Erythroblast (primary cell): ENCODE measurements around the gene AMPD3.

ENCODE experiments used
- GATA1 ChIP-seq: IDR thresholded peaks from 2 replicates; pipeline ENCODE4 v1.6.1; 2011; ENCODE audit warnings: low read depth, mild to moderate bottlenecking, control low read depth, low read length, moderate library complexity
- POLR2A ChIP-seq: IDR thresholded peaks from 2 replicates; pipeline ENCODE4 v1.6.1; 2011; ENCODE audit warnings: mild to moderate bottlenecking, low read length

- TF ChIP-seq POLR2A (no peak), GATA1 (no peak)
Observed at GRCh38 chr11:10519630-10520029, 64.6 kb downstream of the AMPD3 start.
